ENCODE data around the gene PRDM11.

Gene PRDM11

DNA sequence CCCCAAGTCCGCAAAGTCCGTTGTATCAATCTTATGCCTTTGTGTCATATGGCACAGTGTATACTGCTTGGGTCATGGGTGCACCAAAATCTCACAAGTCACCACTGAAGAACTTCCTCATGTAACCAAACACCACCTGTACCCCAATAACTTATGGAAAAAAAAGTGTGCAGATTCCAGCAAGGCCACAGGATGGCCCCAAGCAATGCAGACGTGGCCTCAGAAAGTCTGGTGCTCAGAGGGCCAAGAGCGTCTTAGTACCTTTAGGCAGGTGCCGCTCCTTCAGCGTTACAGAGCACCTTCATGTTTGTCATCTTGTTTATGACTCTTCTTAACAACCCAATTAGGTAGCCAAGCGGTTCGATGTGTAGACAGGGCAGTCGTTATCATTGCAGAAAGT is 65.3 kb downstream of the PRDM11 start:
- H3K27me3 Mint-ChIP-seq (ENCODE audit: low read depth), result no peaks in the 10 kb centered on the region
- H3K9me3 Mint-ChIP-seq, result no peaks in the 10 kb centered on the region
- no peak overlapping the region for H3K4me3 Mint-ChIP-seq
- H3K36me3 Mint-ChIP-seq (ENCODE audit: low read depth), result no peaks in the 10 kb centered on the region
- H3K4me1 Mint-ChIP-seq (ENCODE audit: low read depth), result peaks cover 12% of the 10 kb centered on the region
- no peak overlapping the region for H3K27ac Mint-ChIP-seq

DNA sequence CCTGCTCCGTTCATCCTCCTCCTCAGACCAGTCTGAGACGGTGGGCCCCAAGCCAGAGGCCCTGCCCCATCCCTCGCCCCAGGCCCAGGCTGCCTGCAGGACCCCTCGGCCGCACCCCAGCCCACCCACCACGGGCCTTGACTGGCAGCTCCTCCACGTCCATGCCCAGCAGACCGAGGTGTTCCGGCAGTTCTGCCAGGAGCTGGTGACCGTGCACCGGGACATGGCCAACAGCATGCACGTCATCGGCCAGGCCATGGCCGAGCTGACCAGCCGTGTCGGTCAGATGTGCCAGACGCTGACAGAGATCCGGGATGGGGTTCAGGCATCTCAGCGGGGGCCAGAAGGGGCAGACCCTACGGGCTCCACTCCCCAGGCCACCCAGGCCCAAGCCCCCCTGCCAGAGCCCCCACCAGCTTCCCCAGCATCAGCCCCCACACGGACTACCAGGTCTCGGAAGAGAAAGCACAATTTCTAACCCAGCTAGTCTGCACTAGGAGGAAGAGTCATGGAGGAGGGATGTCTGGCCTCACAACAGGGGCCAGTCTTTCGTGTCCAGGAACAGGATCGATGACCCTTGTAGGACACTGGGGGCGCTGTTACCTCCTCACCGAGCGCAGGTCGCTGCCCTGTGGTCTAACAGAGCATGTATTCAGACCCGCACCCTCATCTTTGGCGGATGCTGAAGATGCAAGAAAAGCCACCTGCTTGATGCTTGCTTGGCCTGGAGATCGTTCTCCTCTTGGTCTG is 66.3 kb downstream of the PRDM11 start:
- H3K27ac Mint-ChIP-seq, result no peak overlapping the region

DNA sequence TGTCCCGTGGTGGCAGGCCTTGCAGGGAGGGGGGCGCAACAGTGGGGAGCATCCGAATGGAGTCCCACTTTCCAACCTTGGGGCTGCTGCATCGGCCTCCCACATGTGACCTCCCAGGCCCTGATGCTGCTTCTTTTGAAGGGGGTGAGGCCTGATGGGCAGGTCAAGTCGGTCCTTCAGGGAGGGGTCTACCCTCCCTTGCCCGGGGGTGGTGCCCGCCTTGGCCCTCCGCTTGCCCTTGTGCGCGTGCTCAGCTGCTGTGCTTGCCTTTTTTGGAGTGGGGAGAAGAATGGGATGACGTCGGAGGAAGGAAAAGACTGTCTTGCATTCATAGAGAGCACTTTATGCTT is 66.9 kb downstream of the PRDM11 start:
- no peaks in the 10 kb centered on the region for H3K9me3 Mint-ChIP-seq
- H3K27ac Mint-ChIP-seq, result no peak overlapping the region
- no peak overlapping the region for H3K4me3 Mint-ChIP-seq

More for the DNA sequence above, 66.3 kb downstream of the PRDM11 start:
- no peaks in the 10 kb centered on the region for H3K27me3 Mint-ChIP-seq (ENCODE audit: low read depth)
- no peak overlapping the region for H3K4me3 Mint-ChIP-seq
- peaks cover 12% of the 10 kb centered on the region for H3K4me1 Mint-ChIP-seq (ENCODE audit: low read depth)
- no peaks in the 10 kb centered on the region for H3K36me3 Mint-ChIP-seq (ENCODE audit: low read depth)
- H3K9me3 Mint-ChIP-seq, result no peaks in the 10 kb centered on the region

DNA sequence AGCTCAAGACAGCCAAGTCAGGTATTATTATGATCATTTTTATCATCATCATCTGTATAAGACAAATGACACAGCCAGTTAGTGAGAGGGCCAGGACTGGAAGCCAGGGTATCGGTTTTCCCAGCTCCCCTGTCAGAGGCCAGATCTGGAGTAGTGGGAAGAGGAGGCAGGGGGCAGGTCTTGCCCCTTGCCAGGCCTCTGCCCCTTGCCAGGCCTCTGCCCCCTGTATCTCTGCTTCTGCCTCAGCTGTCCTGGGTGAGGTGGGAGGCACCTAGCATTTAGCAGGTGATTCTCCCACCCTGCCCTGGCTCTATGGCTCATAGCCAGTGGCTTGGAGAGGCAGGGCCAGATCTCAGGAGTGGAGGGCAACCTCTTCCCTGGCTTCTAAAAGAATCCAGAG is 67.3 kb downstream of the PRDM11 start:
- Mint-ChIP-seq H3K4me1 (ENCODE audit: low read depth) (peaks cover 12% of the 10 kb centered on the region), H3K27ac (no peak overlapping the region), H3K4me3 (no peak overlapping the region), H3K27me3 (ENCODE audit: low read depth) (no peaks in the 10 kb centered on the region), H3K36me3 (ENCODE audit: low read depth) (no peaks in the 10 kb centered on the region), H3K9me3 (no peaks in the 10 kb centered on the region)

More for the DNA sequence above, 66.9 kb downstream of the PRDM11 start:
- H3K36me3 Mint-ChIP-seq (ENCODE audit: low read depth), result no peaks in the 10 kb centered on the region
- no peaks in the 10 kb centered on the region for H3K27me3 Mint-ChIP-seq (ENCODE audit: low read depth)
- peaks cover 12% of the 10 kb centered on the region for H3K4me1 Mint-ChIP-seq (ENCODE audit: low read depth)

DNA sequence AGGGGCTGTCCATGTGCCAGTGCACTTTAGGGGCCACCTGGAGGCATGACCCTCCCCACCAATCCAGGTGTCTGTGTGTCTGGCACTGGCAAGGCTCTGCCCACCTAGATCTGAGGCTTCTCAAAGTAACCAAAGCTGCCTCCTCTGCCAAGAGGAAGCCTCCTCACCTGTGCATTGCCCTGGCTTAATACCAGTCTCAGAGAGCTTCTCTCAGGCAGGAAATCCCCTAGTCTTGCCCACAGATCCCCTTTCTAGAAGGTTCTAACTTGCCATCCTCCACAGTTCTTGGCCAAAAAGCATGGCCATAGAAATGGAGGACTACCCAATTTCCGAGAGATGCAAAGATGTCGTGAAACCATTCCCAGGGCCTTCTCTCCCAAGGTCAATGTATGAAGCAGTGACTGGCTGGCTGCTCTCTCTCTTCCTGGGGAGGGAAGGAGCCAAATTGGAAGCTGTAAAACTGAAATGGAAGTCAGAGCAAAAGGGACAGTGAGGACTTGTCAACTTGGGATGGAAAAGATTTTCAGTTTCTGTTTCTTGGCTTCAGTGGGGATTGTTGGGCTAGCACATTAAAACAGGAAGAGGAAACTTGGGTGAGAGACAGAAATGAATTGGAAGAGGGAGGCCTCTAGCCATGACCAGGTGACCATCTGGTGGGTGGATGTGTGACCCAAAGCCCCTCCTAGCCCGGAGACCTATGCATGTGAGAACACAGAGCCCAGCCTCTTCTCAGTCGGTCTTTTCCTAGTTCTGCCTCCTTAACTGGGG is 68.8 kb downstream of the PRDM11 start:
- Mint-ChIP-seq H3K27ac (peak overlapping the region; percentile 53), H3K4me1 (ENCODE audit: low read depth) (peaks cover 12% of the 10 kb centered on the region), H3K36me3 (ENCODE audit: low read depth) (no peaks in the 10 kb centered on the region), H3K27me3 (ENCODE audit: low read depth) (no peaks in the 10 kb centered on the region), H3K4me3 (no peak overlapping the region), H3K9me3 (no peaks in the 10 kb centered on the region)

DNA sequence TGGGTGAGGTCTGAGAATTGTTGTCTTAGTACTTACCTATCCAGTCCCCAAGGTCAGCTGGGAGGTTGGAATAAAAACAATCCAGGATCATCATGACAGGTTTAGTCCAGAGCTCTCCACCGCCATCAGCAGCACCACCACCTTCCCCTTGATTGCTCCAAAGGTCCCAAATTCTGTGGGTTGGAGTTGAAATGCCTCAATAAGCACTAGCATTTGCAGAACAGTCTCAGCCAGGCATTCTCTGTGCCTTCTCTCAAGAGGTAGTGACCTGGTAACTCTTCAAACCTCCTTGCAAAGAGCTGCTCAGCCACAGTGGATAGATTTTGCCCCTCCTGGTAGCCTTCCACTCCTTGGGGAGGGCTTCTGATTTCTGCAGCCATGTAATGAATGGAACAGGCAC is 69.6 kb downstream of the PRDM11 start:
- H3K4me3 Mint-ChIP-seq, result no peak overlapping the region
- H3K9me3 Mint-ChIP-seq, result no peaks in the 10 kb centered on the region
- peaks cover 12% of the 10 kb centered on the region for H3K4me1 Mint-ChIP-seq (ENCODE audit: low read depth)
- no peaks in the 10 kb centered on the region for H3K27me3 Mint-ChIP-seq (ENCODE audit: low read depth)
- no peaks in the 10 kb centered on the region for H3K36me3 Mint-ChIP-seq (ENCODE audit: low read depth)
- no peak overlapping the region for H3K27ac Mint-ChIP-seq

DNA sequence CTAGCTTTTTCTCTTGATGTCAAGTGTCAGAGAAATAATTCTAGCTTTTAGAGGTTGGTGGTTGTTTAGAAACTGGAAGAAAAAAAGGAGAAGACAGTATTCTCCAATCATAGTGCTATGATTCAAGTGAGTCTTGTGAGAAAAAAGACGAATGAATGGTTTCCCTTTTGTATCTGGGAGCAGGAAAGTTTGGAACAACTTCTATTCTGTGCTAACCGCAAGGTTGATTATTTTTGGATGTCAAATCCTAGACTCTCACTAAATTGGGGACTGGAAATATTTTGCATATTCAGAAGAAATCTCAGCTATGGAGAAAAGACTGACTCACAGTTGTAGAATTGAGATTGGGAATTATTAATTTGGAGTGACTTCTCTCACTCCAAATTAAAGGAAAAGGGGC is 70.5 kb downstream of the PRDM11 start:
- no peak overlapping the region for H3K4me3 Mint-ChIP-seq
- no peaks in the 10 kb centered on the region for H3K36me3 Mint-ChIP-seq (ENCODE audit: low read depth)
- H3K27ac Mint-ChIP-seq, result no peak overlapping the region
- H3K9me3 Mint-ChIP-seq, result no peaks in the 10 kb centered on the region
- H3K4me1 Mint-ChIP-seq (ENCODE audit: low read depth), result peaks cover 12% of the 10 kb centered on the region
- H3K27me3 Mint-ChIP-seq (ENCODE audit: low read depth), result no peaks in the 10 kb centered on the region

DNA sequence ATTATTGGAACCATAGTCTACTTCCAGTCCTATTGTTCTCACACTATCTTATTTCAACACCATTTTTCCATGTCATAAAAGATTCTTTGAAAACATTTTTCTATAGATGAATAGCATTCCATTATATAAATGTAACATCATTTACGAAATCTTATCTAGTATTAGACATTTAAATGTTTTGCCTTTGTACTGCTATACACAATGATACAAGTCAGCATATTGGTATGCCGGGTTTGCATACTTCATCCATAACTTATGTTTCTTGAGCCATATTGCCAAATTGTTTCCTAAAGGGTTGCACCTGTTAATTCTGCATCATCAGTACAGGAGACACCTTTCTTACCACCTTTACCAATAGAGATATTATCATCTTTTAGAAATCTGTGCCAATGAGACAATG is 71.6 kb downstream of the PRDM11 start:
- H3K9me3 Mint-ChIP-seq, result no peaks in the 10 kb centered on the region
- peaks cover 12% of the 10 kb centered on the region for H3K4me1 Mint-ChIP-seq (ENCODE audit: low read depth)
- no peak overlapping the region for H3K4me3 Mint-ChIP-seq
- no peak overlapping the region for H3K27ac Mint-ChIP-seq
- no peaks in the 10 kb centered on the region for H3K36me3 Mint-ChIP-seq (ENCODE audit: low read depth)
- H3K27me3 Mint-ChIP-seq (ENCODE audit: low read depth), result no peaks in the 10 kb centered on the region

DNA sequence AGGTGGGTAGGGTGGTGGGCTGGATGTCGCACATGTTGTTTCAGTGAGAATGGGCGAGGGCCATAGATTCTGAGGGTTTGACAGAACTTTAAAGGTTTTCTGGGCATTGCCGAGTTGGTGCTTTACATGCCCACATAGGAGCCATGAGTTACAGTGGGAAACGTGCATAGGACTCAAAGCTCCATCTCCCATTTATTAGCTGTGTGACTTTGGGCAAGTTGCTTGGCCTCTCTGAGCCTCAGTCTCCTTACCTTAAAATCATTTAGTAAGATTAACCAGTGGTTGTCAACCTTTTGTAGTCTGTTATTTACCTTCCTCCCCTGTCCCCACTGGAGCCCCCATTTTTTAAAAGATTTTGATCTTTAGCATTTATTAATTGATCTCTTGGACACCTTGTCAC is 72.3 kb downstream of the PRDM11 start:
- Mint-ChIP-seq H3K36me3 (ENCODE audit: low read depth) (no peaks in the 10 kb centered on the region), H3K4me3 (no peak overlapping the region)

DNA sequence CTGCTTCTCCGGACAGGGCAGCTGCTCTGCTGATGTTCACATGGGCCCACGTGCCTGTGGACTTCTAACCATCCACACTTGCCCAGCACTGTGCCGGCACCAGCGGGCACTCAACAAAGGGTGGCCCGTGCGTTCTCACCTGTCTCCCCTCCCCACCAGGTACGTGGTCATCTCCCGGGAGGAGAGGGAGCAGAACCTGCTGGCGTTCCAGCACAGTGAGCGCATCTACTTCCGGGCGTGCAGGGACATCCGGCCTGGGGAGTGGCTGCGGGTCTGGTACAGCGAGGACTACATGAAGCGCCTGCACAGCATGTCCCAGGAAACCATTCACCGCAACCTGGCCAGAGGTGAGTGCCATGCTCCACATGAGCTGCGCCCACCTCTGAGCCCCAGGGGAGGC is 73.0 kb downstream of the PRDM11 start:
- Mint-ChIP-seq H3K27ac (no peak overlapping the region), H3K4me1 (ENCODE audit: low read depth) (peaks cover 12% of the 10 kb centered on the region), H3K4me3 (no peak overlapping the region), H3K9me3 (no peaks in the 10 kb centered on the region), H3K27me3 (ENCODE audit: low read depth) (no peaks in the 10 kb centered on the region), H3K36me3 (ENCODE audit: low read depth) (no peaks in the 10 kb centered on the region)

More for the DNA sequence above, 72.3 kb downstream of the PRDM11 start:
- H3K9me3 Mint-ChIP-seq, result no peaks in the 10 kb centered on the region
- no peaks in the 10 kb centered on the region for H3K27me3 Mint-ChIP-seq (ENCODE audit: low read depth)
- peaks cover 12% of the 10 kb centered on the region for H3K4me1 Mint-ChIP-seq (ENCODE audit: low read depth)
- H3K27ac Mint-ChIP-seq, result no peak overlapping the region

DNA sequence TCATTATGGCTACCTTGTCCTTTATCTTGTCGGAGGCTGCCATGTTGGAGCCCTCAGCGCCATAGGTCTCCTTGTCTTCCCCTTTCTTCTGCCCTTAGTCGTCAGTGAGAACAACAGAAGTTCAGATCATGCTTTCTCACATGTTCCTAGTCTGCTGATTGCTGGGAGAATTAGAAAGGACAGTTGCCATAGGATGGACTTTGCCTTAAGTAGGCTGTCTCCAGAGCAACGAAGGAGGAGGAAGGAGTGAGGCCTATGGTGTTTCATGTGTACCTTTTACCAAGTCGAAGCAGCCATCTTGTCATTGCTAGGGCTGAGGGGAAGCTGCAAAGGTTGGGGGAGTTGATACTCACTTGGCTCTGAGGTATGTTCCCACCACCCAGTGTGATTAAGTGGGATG is 77.1 kb downstream of the PRDM11 start:
- H3K4me3 Mint-ChIP-seq, result no peak overlapping the region
- no peak overlapping the region for H3K27ac Mint-ChIP-seq

DNA sequence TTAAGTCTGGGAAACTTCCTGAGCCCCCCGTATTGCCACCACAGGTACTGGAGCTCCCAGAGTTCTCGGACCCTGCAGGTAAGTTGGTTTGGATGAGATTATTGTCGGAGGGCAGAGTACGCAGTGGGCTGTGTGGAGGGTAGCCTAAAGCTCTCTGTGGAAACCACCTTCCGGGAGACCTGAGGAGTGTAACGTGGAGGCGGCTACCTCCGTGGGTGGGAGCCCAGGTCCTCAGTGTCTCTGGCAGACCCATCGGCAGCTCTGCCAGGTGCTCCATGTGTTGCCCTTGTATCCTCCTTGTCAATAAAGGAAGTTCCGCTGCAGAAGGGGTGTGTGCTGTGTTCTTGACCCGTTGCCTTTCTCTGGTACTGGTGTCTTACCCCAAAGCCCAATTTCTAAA is 78.3 kb downstream of the PRDM11 start:
- H3K9me3 Mint-ChIP-seq, result no peaks in the 10 kb centered on the region
- no peak overlapping the region for H3K4me3 Mint-ChIP-seq
- no peaks in the 10 kb centered on the region for H3K4me1 Mint-ChIP-seq (ENCODE audit: low read depth)
- H3K36me3 Mint-ChIP-seq (ENCODE audit: low read depth), result no peaks in the 10 kb centered on the region
- H3K27ac Mint-ChIP-seq, result no peak overlapping the region
- H3K27me3 Mint-ChIP-seq (ENCODE audit: low read depth), result no peaks in the 10 kb centered on the region

More for the DNA sequence above, 77.1 kb downstream of the PRDM11 start:
- H3K27me3 Mint-ChIP-seq (ENCODE audit: low read depth), result no peaks in the 10 kb centered on the region
- H3K36me3 Mint-ChIP-seq (ENCODE audit: low read depth), result no peaks in the 10 kb centered on the region
- H3K9me3 Mint-ChIP-seq, result no peaks in the 10 kb centered on the region
- no peaks in the 10 kb centered on the region for H3K4me1 Mint-ChIP-seq (ENCODE audit: low read depth)

DNA sequence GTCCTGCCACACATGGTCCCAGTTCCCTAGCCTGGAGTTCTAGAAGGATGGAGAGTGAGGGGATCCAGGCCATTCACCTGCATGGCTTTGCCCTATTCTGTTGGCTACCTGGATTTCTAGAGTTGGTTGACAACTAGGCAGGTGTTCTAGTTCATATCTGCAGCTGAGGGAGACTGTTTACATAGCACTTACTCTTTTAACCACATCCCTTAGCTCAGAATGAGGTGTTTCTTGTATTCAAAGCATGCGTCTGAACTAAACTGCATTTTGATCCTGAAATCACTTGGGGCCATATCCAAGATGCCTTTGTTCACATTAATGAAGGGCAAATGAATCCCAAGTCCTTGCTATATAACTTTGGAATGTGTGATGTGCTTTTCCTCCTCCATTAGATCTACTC is 78.8 kb downstream of the PRDM11 start:
- no peaks in the 10 kb centered on the region for H3K27me3 Mint-ChIP-seq (ENCODE audit: low read depth)
- no peak overlapping the region for H3K27ac Mint-ChIP-seq
- H3K36me3 Mint-ChIP-seq (ENCODE audit: low read depth), result no peaks in the 10 kb centered on the region
- no peaks in the 10 kb centered on the region for H3K9me3 Mint-ChIP-seq
- H3K4me3 Mint-ChIP-seq, result no peak overlapping the region
- no peaks in the 10 kb centered on the region for H3K4me1 Mint-ChIP-seq (ENCODE audit: low read depth)

DNA sequence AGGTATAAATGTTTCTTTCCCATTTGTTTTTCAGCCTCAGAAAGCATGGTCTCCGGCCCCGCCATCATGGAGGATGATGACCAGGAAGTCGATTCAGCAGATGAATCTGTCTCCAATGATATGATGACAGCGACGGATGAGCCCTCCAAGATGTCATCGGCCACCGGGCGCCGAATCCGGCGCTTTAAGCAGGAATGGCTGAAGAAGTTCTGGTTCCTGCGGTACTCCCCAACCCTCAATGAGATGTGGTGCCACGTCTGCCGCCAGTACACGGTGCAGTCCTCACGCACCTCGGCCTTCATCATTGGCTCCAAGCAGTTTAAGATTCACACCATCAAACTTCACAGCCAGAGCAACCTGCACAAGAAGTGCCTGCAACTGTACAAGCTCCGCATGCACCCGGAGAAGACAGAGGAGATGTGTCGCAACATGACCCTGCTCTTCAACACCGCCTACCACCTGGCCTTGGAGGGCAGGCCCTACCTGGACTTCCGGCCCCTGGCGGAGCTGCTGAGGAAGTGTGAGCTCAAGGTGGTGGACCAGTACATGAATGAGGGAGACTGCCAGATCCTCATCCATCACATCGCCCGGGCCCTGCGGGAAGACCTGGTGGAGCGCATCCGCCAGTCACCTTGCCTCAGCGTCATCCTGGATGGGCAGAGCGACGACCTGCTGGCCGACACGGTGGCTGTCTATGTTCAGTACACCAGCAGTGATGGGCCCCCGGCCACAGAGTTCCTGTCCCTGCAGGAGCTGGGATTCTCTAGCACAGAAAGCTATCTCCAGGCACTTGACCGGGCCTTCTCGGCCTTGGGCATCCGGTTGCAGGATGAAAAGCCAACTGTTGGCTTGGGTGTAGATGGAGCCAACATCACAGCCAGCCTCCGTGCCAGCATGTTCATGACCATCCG is 79.8 kb downstream of the PRDM11 start:
- Mint-ChIP-seq H3K4me1 (ENCODE audit: low read depth) (no peaks in the 10 kb centered on the region), H3K4me3 (no peak overlapping the region), H3K9me3 (no peaks in the 10 kb centered on the region), H3K27me3 (ENCODE audit: low read depth) (no peaks in the 10 kb centered on the region), H3K27ac (no peak overlapping the region), H3K36me3 (ENCODE audit: low read depth) (no peaks in the 10 kb centered on the region)
